Ishikawa (cell line): ENCODE results near the gene AVEN.

ENCODE experiments used
- CEBPB ChIP-seq: IDR thresholded peaks from 2 replicates; pipeline ENCODE4 v1.6.1; 2012
- CREB1 ChIP-seq: IDR thresholded peaks from 2 replicates; pipeline ENCODE4 v1.6.1; 2012; ENCODE audit warnings: low read depth
- EGR1 ChIP-seq: IDR thresholded peaks from 2 replicates; pipeline ENCODE4 v1.6.1; 2012
- EP300 ChIP-seq: IDR thresholded peaks from 2 replicates; pipeline ENCODE4 v1.6.1; 2012; ENCODE audit warnings: borderline replicate concordance
- FOXM1 ChIP-seq: IDR thresholded peaks from 2 replicates; pipeline ENCODE4 v1.6.1; 2012; ENCODE audit warnings: low read depth, borderline replicate concordance
- MAX ChIP-seq: IDR thresholded peaks from 2 replicates; pipeline ENCODE4 v1.6.1; 2012
- NFIC ChIP-seq: IDR thresholded peaks from 2 replicates; pipeline ENCODE4 v1.6.1; 2012
- RAD21 ChIP-seq: IDR thresholded peaks from 2 replicates; pipeline ENCODE4 v1.6.1; 2012; ENCODE audit warnings: low read depth
- REST ChIP-seq: IDR thresholded peaks from 2 replicates; pipeline ENCODE4 v1.6.1; 2012; ENCODE audit warnings: low read depth, mild to moderate bottlenecking
- TAF1 ChIP-seq: IDR thresholded peaks from 2 replicates; pipeline ENCODE4 v1.6.1; 2012; ENCODE audit warnings: low read depth, mild to moderate bottlenecking
- TCF12 ChIP-seq: IDR thresholded peaks from 2 replicates; pipeline ENCODE4 v1.6.1; 2012; ENCODE audit warnings: low read depth
- TEAD4 ChIP-seq: IDR thresholded peaks from 2 replicates; pipeline ENCODE4 v1.6.1; 2012
- YY1 ChIP-seq: IDR thresholded peaks from 2 replicates; pipeline ENCODE4 v1.6.1; 2012; ENCODE audit warnings: low read depth
- ZBTB7A ChIP-seq: IDR thresholded peaks from 2 replicates; pipeline ENCODE4 v1.6.1; 2012; ENCODE audit warnings: low read depth

DNA sequence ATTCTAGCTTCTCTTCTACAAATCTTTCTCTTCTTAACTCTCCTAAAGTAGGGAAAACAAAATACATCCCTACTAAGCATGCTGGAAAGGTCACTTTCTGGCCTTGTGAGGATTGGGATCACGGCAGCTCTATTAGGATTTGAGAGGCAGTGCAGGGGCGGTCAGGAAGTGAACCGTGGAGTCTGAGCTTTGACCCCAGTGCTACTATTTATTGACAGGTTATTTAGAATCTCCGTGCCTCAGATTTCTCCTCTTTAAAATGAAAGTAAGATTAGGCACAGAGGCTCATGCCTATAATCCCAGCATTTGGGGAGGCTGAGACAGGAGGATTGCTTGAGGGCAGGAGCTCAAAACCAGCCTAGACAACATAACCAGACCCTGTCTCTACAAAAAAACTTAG lies 112.7 kb downstream of the AVEN start:
- no peak for TF ChIP-seq FOXM1
- no peak for TF ChIP-seq TCF12
- no peak for TF ChIP-seq MAX
- no peak for TF ChIP-seq EP300
- TF ChIP-seq CEBPB, result no peak
- TF ChIP-seq REST, result no peak
- TF ChIP-seq EGR1, result no peak
- no peak for TF ChIP-seq NFIC
- no peak for TF ChIP-seq YY1
- no peak for TF ChIP-seq ZBTB7A
- TF ChIP-seq RAD21, result no peak
- no peak for TF ChIP-seq CREB1
- TF ChIP-seq TEAD4, result no peak
- no peak for TF ChIP-seq TAF1
